HEK293 (cell line): Measurements from ENCODE around the gene FAF2.
"Not testable (repeated sequence)": the region's sequence is repeated elsewhere in the genome, so short reads cannot be mapped to it uniquely, and the experiment has no call there.

Experiments used
- CTCF ChIA-PET: fragments of 350-600 bp; formaldehyde crosslinking; extraction: SDS; loops from one replicate; lab custom pipeline; 2021; ENCODE audit warnings: antibody characterized with exemption; lab: Yijun Ruan, JAX
- POLR2A ChIA-PET: fragments of 300-600 bp; formaldehyde crosslinking; extraction: SDS; loops from one replicate; lab custom pipeline; 2020; ENCODE audit warnings: antibody characterized with exemption, inconsistent platforms; lab: Yijun Ruan, JAX
- H3K27ac ChIP-seq: fragments of 200-500 bp; sonication (Bioruptor generic); 2 replicates; pipeline ENCODE4 v1.5.1; 2014; ENCODE audit warnings: low read depth, low read length, control low read depth, inconsistent platforms; ENCODE audit errors: extremely low read depth
- H3K36me3 ChIP-seq, 2 experiments: fragments of 200-500 bp in 1 of 2; sonication (Bioruptor generic) in 1 of 2; 1 replicate in 1 of 2; 2 replicates in 1 of 2; pipeline ENCODE4 v1.5.1; 2014 to 2017; ENCODE audit warnings: inconsistent platforms in 2 of 2, low read length in 2 of 2; ENCODE audit not compliant: control insufficient read depth in 2 of 2, insufficient read depth in 1 of 2
- H3K4me1 ChIP-seq: fragments of 200-500 bp; sonication (Bioruptor generic); 2 replicates; pipeline ENCODE4 v1.5.1; 2014; ENCODE audit warnings: mild to moderate bottlenecking, low read length, inconsistent platforms; ENCODE audit not compliant: control insufficient read depth, insufficient read depth
- H3K4me3 ChIP-seq: 2 replicates; pipeline ENCODE4 v1.5.1; 2011; ENCODE audit warnings: low read depth, mild to moderate bottlenecking, control low read depth, low read length, moderate library complexity
- H3K9me3 ChIP-seq: fragments of 200-500 bp; sonication (Bioruptor generic); 2 replicates; pipeline ENCODE4 v1.5.1; 2014; ENCODE audit warnings: low read depth, low read length, inconsistent platforms; ENCODE audit not compliant: control insufficient read depth, insufficient read depth
- GLIS2 ChIP-seq: fragments of 450-650 bp; formaldehyde crosslinking; IDR thresholded peaks from 2 replicates; pipeline ENCODE4 v1.5.1; 2016; ENCODE audit warnings: missing biosample characterization, missing genetic modification characterization
- HOXD13 ChIP-seq: sonication (generic); formaldehyde crosslinking; IDR thresholded peaks from 2 replicates; pipeline ENCODE4 v1.8.0; 2022; ENCODE audit warnings: missing genetic modification reagents, borderline replicate concordance
- PRDM1 ChIP-seq: fragments of 450-650 bp; formaldehyde crosslinking; IDR thresholded peaks from 2 replicates; pipeline ENCODE4; 2016; ENCODE audit warnings: missing biosample characterization, missing genetic modification characterization
- PRDM10 ChIP-seq: fragments of 450-650 bp; formaldehyde crosslinking; IDR thresholded peaks from 2 replicates; pipeline ENCODE4 v1.5.1; 2016; ENCODE audit warnings: missing biosample characterization, missing genetic modification characterization
- ZNF10 ChIP-seq: fragments of 450-650 bp; formaldehyde crosslinking; IDR thresholded peaks from 2 replicates; pipeline ENCODE4 v1.5.1; 2017; ENCODE audit warnings: missing biosample characterization, missing genetic modification characterization
- ZNF146 ChIP-seq: fragments of 450-650 bp; formaldehyde crosslinking; IDR thresholded peaks from 2 replicates; pipeline ENCODE4 v1.5.1; 2016; ENCODE audit warnings: missing biosample characterization, missing genetic modification characterization
- ZNF18 ChIP-seq: fragments of 450-650 bp; formaldehyde crosslinking; IDR thresholded peaks from 2 replicates; pipeline ENCODE4 v1.5.1; 2016; ENCODE audit warnings: missing biosample characterization, missing genetic modification characterization
- ZNF184 ChIP-seq: fragments of 450-650 bp; IDR thresholded peaks from 2 replicates; pipeline ENCODE4 v1.5.1; 2018; ENCODE audit warnings: missing biosample characterization, mild to moderate bottlenecking, missing genetic modification characterization
- ZNF280D ChIP-seq: fragments of 450-650 bp; formaldehyde crosslinking; IDR thresholded peaks from 2 replicates; pipeline ENCODE4 v1.5.1; 2016; ENCODE audit warnings: missing biosample characterization, missing genetic modification characterization
- ZNF324 ChIP-seq: fragments of 450-650 bp; formaldehyde crosslinking; IDR thresholded peaks from 2 replicates; pipeline ENCODE4 v1.5.1; 2016; ENCODE audit warnings: missing biosample characterization, missing genetic modification characterization
- ZNF394 ChIP-seq: fragments of 450-650 bp; formaldehyde crosslinking; IDR thresholded peaks from 2 replicates; pipeline ENCODE4 v1.5.1; 2016; ENCODE audit warnings: missing biosample characterization, missing genetic modification characterization, mild to moderate bottlenecking, moderate library complexity, borderline replicate concordance
- ZNF513 ChIP-seq: fragments of 450-650 bp; IDR thresholded peaks from 2 replicates; pipeline ENCODE4 v1.5.1; 2018; ENCODE audit warnings: missing biosample characterization, missing genetic modification characterization
- ZNF529 ChIP-seq: fragments of 450-650 bp; formaldehyde crosslinking; IDR thresholded peaks from 2 replicates; pipeline ENCODE4 v1.5.1; 2017; ENCODE audit warnings: missing genetic modification characterization, missing biosample characterization; ENCODE audit not compliant: insufficient replicate concordance
- ZNF580 ChIP-seq: fragments of 450-650 bp; formaldehyde crosslinking; IDR thresholded peaks from 2 replicates; pipeline ENCODE4 v1.5.1; 2016; ENCODE audit warnings: missing biosample characterization, missing genetic modification characterization
- ZNF792 ChIP-seq: fragments of 450-650 bp; formaldehyde crosslinking; IDR thresholded peaks from 2 replicates; pipeline ENCODE4 v1.5.1; 2016; ENCODE audit warnings: missing biosample characterization, missing genetic modification characterization
- ZSCAN23 ChIP-seq: fragments of 450-650 bp; formaldehyde crosslinking; IDR thresholded peaks from 2 replicates; pipeline ENCODE4 v1.5.1; 2016; ENCODE audit warnings: missing biosample characterization, missing genetic modification characterization

Gene FAF2

GRCh38 chr5:176442911-176443310 lies 5.3 kb upstream of the FAF2 start:
- H3K4me1 ChIP-seq, H3K27ac ChIP-seq, H3K4me3 ChIP-seq, POLR2A ChIA-PET, H3K9me3 ChIP-seq, H3K36me3 ChIP-seq: not testable (repeated sequence)
- TF ChIP-seq ZNF280D (tag by site-specific recombination) (peak; percentile 35; the same call in 1 of the 2 replicates), ZNF146 (peak; percentile 97)
- TF ChIP-seq, all 188 proteins: peak for 2; not testable (repeated sequence) for 186
- CTCF ChIA-PET = interaction anchor here (0.7 to 1.5 kb wide), 2 partner anchors 218 to 713 kb away, joined by 5 read pairs; no protein-coding TSS in a partner anchor

GRCh38 chr5:176444742-176445141 lies 3.4 kb upstream of the FAF2 start:
- no peak for TF ChIP-seq ZNF324 (tag by site-specific recombination)
- peak; percentile 65 for TF ChIP-seq PRDM10
- no peak overlapping the region for H3K27ac ChIP-seq
- H3K36me3 ChIP-seq = no peaks in the 10 kb centered on the region
- no peak overlapping the region for H3K4me3 ChIP-seq
- H3K4me1 ChIP-seq = no peaks in the 10 kb centered on the region
- H3K9me3 ChIP-seq = no peaks in the 10 kb centered on the region
- ChIA-PET CTCF (interaction anchor here (0.7 to 0.8 kb wide), 2 partner anchors 129 to 177 kb away, joined by 3 to 4 read pairs; no protein-coding TSS in a partner anchor), POLR2A (interaction anchor here (0.8 kb wide), 1 partner anchor 27 kb away, joined by 4 read pairs; no protein-coding TSS in a partner anchor)

GRCh38 chr5:176446028-176446665 lies 2.0 kb upstream of the FAF2 start:
- no peak overlapping the region for H3K4me3 ChIP-seq
- no peaks in the 10 kb centered on the region for H3K4me1 ChIP-seq
- H3K36me3 ChIP-seq = no peaks in the 10 kb centered on the region; a peak in 1 of 3 replicates
- CTCF ChIA-PET = interaction anchor here (0.7 to 4.6 kb wide), 2 partner anchors 29 to 1657 kb away, joined by 3 to 43 read pairs; partner anchors contain the start of gene CLTB
- no peak overlapping the region for H3K27ac ChIP-seq
- H3K9me3 ChIP-seq = no peaks in the 10 kb centered on the region
- TF ChIP-seq ZNF10 = no peak
- TF ChIP-seq ZNF184 (tag by site-specific recombination) = no peak
- no peak for TF ChIP-seq ZSCAN23 (tag by site-specific recombination)
- TF ChIP-seq ZNF18 (tag by site-specific recombination) = 0 out of 2 replicates have a peak, but pooled peaks have one; percentile 11
- no peak for TF ChIP-seq GLIS2
- TF ChIP-seq PRDM1 (tag by site-specific recombination) = peak; percentile 69
- TF ChIP-seq HOXD13 (CRISPR knock-in tag) = no peak
- no peak for TF ChIP-seq ZNF529 (tag by site-specific recombination)
- TF ChIP-seq ZNF513 = no peak
- TF ChIP-seq ZNF792 (tag by site-specific recombination) = no peak
- no peak for TF ChIP-seq ZNF394
- no peak for TF ChIP-seq ZNF580 (tag by site-specific recombination)
- TF ChIP-seq, all 188 proteins: peak for 2
- POLR2A ChIA-PET = interaction anchor here (1.6 kb wide), 1 partner anchor 92 kb away, joined by 3 read pairs; the partner anchor contains the start of gene RNF44
